PC-9 (cell line): Measurements from ENCODE around the gene ARL10. TPM values are rescaled to one million over a fixed set of nuclear protein-coding genes. Genes with fewer than 3 reads are reported as not detected.

ENCODE experiments used
- BruUV-seq: library from RNA; stranded (reverse); fragments of 400-500 nt; replicated peaks from 2 replicates; lab custom pipeline; 2021; lab: Mats Ljungman, UMichigan
- CTCF ChIA-PET: fragments of 300-600 bp; sonication (Branson Sonifier 250); formaldehyde crosslinking; loops from one replicate; lab custom pipeline; 2022; ENCODE audit warnings: antibody characterized with exemption; lab: Charles Lee
- POLR2A ChIA-PET: fragments of 300-600 bp; sonication (Branson Sonifier 250); formaldehyde crosslinking; loops from one replicate; lab custom pipeline; 2022; ENCODE audit warnings: antibody characterized with exemption; ENCODE audit not compliant: unreplicated experiment; lab: Charles Lee
- DNase-seq, 2 experiments: peaks; one replicate each; pipeline versions ENCODE4 v3.0.0 to v3.0.0-alpha.2; 2015 to 2022; ENCODE audit warnings: mixed read lengths in 1 of 2
- H2AFZ ChIP-seq: fragments of 200-600 bp; sonication (generic); 2 replicates; pipeline ENCODE4 v1.8.1; 2017; ENCODE audit warnings: antibody characterized with exemption
- H3F3A ChIP-seq: fragments of 200-600 bp; sonication (generic); 2 replicates; pipeline ENCODE4 v1.8.1; 2017; ENCODE audit warnings: antibody characterized with exemption, mild to moderate bottlenecking, low read depth; ENCODE audit not compliant: insufficient read depth
- H3K27ac ChIP-seq: fragments of 200-600 bp; sonication (generic); 2 replicates; pipeline ENCODE4 v1.6.1; 2016; ENCODE audit warnings: mixed run types
- H3K27me3 ChIP-seq: fragments of 200-600 bp; sonication (generic); 2 replicates; pipeline ENCODE4 v1.6.1; 2016; ENCODE audit warnings: low read depth, mixed run types; ENCODE audit not compliant: insufficient read depth
- H3K36me3 ChIP-seq: fragments of 200-600 bp; sonication (generic); 2 replicates; pipeline ENCODE4 v1.6.1; 2016; ENCODE audit warnings: low read depth, mixed run types
- H3K4me1 ChIP-seq: fragments of 200-600 bp; sonication (generic); replicated peaks from 2 replicates; pipeline ENCODE4 v1.6.1; 2016; ENCODE audit warnings: mixed run types; ENCODE audit not compliant: insufficient read depth
- H3K4me2 ChIP-seq: fragments of 200-600 bp; sonication (generic); 2 replicates; pipeline ENCODE4 v1.6.1; 2017; ENCODE audit warnings: mixed run types
- H3K4me3 ChIP-seq: fragments of 200-600 bp; sonication (generic); 2 replicates; pipeline ENCODE4 v1.6.1; 2016; ENCODE audit warnings: mixed run types
- H3K79me2 ChIP-seq: fragments of 200-600 bp; sonication (generic); 2 replicates; pipeline ENCODE4 v1.6.1; 2017; ENCODE audit warnings: low read depth, mixed run types
- H3K9me2 ChIP-seq: fragments of 200-600 bp; sonication (generic); 2 replicates; pipeline ENCODE4 v1.8.1; 2017; ENCODE audit warnings: mild to moderate bottlenecking; ENCODE audit not compliant: insufficient read depth
- H3K9me3 ChIP-seq: fragments of 200-600 bp; sonication (generic); 2 replicates; pipeline ENCODE4 v1.8.1; 2016; ENCODE audit warnings: low read depth; ENCODE audit not compliant: insufficient read depth
- H4K20me1 ChIP-seq: fragments of 200-600 bp; sonication (generic); 2 replicates; pipeline ENCODE4 v1.8.1; 2017; ENCODE audit not compliant: insufficient read depth
- EZH2 ChIP-seq: fragments of 200-600 bp; sonication (generic); IDR thresholded peaks from 2 replicates; pipeline ENCODE4 v1.8.0; 2017; ENCODE audit warnings: antibody characterized with exemption, low read depth
- intact Hi-C: fragments of 100-400 bp; cut with micrococcal nuclease; formaldehyde crosslinking; loops from one replicate; pipeline ENCODE4 v1.10.0; 2022; ENCODE audit not compliant: unreplicated experiment
- total RNA-seq: library from RNA; stranded (reverse); gene quantifications from 2 replicates; pipeline ENCODE4 v1.2.3, GENCODE V29; 2021
- TF ChIP-seq, protein P1 (sequence below): fragments of 200-600 bp; sonication (generic); conservative IDR thresholded peaks from 2 replicates; pipeline ENCODE4 v1.6.1; 2017; ENCODE audit warnings: mixed run types, antibody characterized with exemption, mild to moderate bottlenecking, moderate library complexity

ARL10 gene
- total RNA-seq, 1 experiment from 2014 or later, result 0.85 TPM

DNA sequence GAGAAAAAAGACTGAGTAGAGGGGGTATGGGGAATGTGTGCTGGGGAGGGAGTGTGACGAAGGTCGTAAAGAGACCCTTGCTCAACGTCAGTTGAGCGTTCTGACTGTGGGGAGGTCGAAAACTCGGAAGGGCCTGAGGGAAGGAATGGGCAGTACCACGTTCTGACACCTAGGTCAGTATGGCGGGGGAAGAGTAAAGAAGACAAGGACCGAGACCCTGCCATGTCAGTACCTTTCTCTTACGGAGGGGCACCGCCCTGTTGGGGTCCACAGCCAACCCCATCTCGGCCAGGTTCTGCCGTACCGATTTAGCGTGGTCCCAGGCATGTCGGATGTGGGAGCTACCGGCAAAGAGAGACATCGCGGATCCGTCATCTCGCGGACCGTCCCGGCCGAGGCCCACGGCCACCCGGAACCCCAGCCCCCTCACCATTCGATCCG lies 22.7 kb downstream of the ARL10 start:
- peak overlapping the region; percentile 75 for H2AFZ ChIP-seq
- peaks cover 40% of the 10 kb centered on the region for H3K79me2 ChIP-seq
- intact Hi-C loops, result loop anchor here (1.0 to 10.0 kb wide), 5 partner anchors 27 to 437 kb away; partner anchors contain the start of genes FAF2, KIAA1191, RNF44 and TSPAN17

DNA sequence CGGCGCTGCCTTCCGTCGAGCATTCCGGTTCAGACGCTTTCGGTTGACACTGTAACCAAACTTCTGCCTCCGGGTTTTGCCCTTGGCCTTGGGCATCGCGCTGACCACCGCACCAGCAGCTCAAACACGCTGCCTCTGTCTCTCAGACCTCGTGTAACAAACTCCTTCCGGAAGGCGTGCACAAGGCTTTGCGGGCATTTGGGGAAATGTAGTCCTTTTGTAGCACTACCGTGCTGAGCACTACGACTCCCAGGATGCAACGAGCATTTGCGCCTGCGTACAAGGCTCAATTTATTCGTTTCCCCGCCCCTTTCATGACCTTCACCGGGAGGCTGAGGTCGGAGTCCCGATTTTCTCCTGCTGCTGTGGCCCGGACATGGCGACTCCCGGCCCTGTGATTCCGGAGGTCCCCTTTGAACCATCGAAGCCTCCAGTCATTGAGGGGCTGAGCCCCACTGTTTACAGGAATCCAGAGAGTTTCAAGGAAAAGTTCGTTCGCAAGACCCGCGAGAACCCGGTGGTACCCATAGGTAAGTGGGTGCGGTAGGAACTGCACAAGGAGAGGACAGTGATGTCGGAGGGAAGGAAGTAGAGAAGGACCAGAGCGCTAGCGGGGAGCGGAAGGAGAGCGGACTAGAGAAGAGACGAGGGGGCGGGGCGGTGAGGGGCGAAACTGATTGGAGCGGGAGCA lies 23.3 kb downstream of the ARL10 start, which contains the start of the genes HIGD2A and NOP16:
Gene HIGD2A (plus strand): TSS at position 308 of the 691 bp plus-strand sequence. CDS start 69 bp downstream, at position 377.
Gene NOP16 (minus strand): TSS at position 155 of the 691 bp plus-strand sequence. CDS start 59 bp downstream, at position 96.
- BruUV-seq, result no TSS peak
- peaks cover 31% of the 10 kb centered on the region for H3F3A ChIP-seq
- H3K4me1 ChIP-seq, result peaks cover 22% of the 10 kb centered on the region
- H4K20me1 ChIP-seq, result peaks cover 19% of the 10 kb centered on the region
- H3K9me2 ChIP-seq, result no peaks in the 10 kb centered on the region
- ChIA-PET POLR2A (interaction anchor here (0.6 kb wide), 4 partner anchors 19 to 871 kb away, joined by 4 to 8 read pairs (median 5); no protein-coding TSS in a partner anchor), CTCF (interaction anchor here (0.8 kb wide), 1 partner anchor 59 kb away, joined by 3 read pairs; no protein-coding TSS in a partner anchor)
- DNase-seq, result peak; percentile 95 to 98
- TF ChIP-seq EZH2, result no peak
- TF ChIP-seq, protein P1, sequence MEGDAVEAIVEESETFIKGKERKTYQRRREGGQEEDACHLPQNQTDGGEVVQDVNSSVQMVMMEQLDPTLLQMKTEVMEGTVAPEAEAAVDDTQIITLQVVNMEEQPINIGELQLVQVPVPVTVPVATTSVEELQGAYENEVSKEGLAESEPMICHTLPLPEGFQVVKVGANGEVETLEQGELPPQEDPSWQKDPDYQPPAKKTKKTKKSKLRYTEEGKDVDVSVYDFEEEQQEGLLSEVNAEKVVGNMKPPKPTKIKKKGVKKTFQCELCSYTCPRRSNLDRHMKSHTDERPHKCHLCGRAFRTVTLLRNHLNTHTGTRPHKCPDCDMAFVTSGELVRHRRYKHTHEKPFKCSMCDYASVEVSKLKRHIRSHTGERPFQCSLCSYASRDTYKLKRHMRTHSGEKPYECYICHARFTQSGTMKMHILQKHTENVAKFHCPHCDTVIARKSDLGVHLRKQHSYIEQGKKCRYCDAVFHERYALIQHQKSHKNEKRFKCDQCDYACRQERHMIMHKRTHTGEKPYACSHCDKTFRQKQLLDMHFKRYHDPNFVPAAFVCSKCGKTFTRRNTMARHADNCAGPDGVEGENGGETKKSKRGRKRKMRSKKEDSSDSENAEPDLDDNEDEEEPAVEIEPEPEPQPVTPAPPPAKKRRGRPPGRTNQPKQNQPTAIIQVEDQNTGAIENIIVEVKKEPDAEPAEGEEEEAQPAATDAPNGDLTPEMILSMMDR, result no peak
- peak within 1 kb of the TSS; percentile 75 for H2AFZ ChIP-seq
- peaks cover 40% of the 10 kb centered on the region for H3K79me2 ChIP-seq
- no peaks in the 10 kb centered on the region for H3K9me3 ChIP-seq
- intact Hi-C loops, result loop anchor here (1.0 to 10.0 kb wide), 6 partner anchors 22 to 436 kb away; partner anchors contain the start of genes FAF2, KIAA1191, RNF44 and TSPAN17
- peaks cover 28% of the 10 kb centered on the region for H3K36me3 ChIP-seq
- H3K27ac ChIP-seq, result peak within 1 kb of the TSS; percentile 71
- H3K4me3 ChIP-seq, result peak within 1 kb of the TSS; percentile 74
- peak within 1 kb of the TSS; percentile 88 for H3K4me2 ChIP-seq
- no peaks in the 10 kb centered on the region for H3K27me3 ChIP-seq

More for the DNA sequence above, 22.7 kb downstream of the ARL10 start:
- H3K9me2 ChIP-seq, result no peaks in the 10 kb centered on the region
- peaks cover 31% of the 10 kb centered on the region for H3F3A ChIP-seq
- ChIA-PET POLR2A (interaction anchor here (0.6 kb wide), 3 partner anchors 19 to 155 kb away, joined by 4 to 8 read pairs (median 6); no protein-coding TSS in a partner anchor), CTCF (interaction anchor here (0.8 kb wide), 1 partner anchor 60 kb away, joined by 3 read pairs; no protein-coding TSS in a partner anchor)
- peak overlapping the region; percentile 71 for H3K27ac ChIP-seq
- H4K20me1 ChIP-seq, result peaks cover 19% of the 10 kb centered on the region
- TF ChIP-seq, protein P1, result no peak
- TF ChIP-seq EZH2, result no peak
- H3K27me3 ChIP-seq, result no peaks in the 10 kb centered on the region
- H3K36me3 ChIP-seq, result peaks cover 28% of the 10 kb centered on the region
- H3K4me2 ChIP-seq, result peak overlapping the region; percentile 88
- H3K4me3 ChIP-seq, result peak overlapping the region; percentile 74
- peaks cover 22% of the 10 kb centered on the region for H3K4me1 ChIP-seq
- no TSS peak for BruUV-seq
- no peaks in the 10 kb centered on the region for H3K9me3 ChIP-seq
- no peak for DNase-seq
